Measurements from ENCODE around the gene KCNIP2.
A peak's percentile ranks its signal among the peaks of the same experiment; 100 is the strongest.

The KCNIP2 gene

GRCh38 chr10:101785801-101786200, 57.8 kb downstream of the KCNIP2 start:
- no peak for DNase-seq

GRCh38 chr10:101784558-101784957, 59.0 kb downstream of the KCNIP2 start:
- no peak for DNase-seq

- no peak for DNase-seq
Measured at GRCh38 chr10:101783736-101784118, 59.9 kb downstream of the KCNIP2 start.

DNA sequence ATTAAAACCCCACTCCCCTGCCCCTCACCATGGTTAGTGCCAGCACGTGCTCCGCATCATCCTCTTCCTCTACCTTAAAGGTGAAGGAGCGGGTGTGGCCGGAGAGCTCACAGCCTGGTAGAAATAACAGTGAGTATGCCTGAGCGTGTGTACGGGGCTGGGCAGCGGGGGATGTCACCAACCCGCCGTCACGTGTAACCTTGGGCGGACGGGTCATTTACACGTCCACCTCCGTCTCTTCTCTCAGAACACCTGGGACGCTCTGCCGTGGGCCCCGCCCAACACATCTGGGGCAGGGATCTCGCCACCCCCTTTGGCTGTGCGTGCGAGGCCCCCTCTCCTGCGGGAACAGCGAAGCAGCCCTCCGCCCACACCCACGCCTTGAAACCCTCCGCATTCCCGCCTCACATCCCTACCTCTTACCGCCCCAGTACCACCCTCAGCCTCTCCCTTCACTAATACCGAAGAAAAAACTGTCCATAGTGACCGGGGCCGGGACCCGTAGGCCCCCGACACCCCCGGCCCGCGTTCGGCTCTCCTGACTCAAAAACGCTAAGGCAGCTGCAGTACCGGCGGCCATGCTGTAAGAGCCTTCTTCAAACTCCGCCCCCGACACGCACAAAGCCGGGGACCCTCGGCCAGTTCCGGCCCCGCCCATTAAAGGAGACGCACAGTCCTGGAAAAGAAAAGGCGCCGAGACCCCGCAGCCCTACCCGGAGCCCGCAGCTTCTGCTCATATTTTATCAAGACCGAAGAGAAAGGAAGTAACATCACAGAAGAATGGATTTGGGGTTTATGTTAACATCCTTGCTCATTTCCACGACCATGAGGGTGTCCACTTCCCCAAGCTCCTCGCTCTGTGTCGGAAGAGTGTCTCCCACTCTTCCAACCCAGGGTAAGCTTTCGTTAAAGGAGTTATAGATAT, 60.5 kb downstream of the KCNIP2 start, which contains the start of gene NPM3:
NPM3 (minus strand) TSS at position 636 of the 925 bp plus-strand sequence; CDS start at position 580, 56 bp downstream.
- DNase-seq: peak in 56 of 58 donors; percentile 14 to 88 (median 68)

GRCh38 chr10:101781984-101782810, 61.4 kb downstream of the KCNIP2 start:
- DNase-seq: no peak

DNA sequence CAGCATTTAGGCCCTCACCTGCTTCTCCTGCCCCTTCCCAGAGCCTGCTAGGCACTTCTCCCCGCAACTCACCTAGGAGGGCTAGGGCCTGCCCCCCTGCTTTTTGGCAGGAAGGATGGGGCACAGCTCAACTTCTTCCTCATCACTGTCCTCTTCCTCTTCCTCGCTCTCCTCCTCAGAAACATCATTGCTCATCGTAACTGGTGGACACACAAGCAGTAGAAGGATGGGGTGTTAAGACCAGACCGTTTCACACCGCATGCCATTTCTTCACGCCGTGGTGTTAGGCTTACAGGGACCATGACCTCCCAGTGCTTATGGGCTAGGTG, 62.0 kb downstream of the KCNIP2 start:
- no peak for DNase-seq

- DNase-seq: peak in 50 of 58 donors; percentile 5 to 68 (median 40)
Measured at GRCh38 chr10:101780818-101781654, 62.6 kb downstream of the KCNIP2 start.

GRCh38 chr10:101780187-101780817, 63.3 kb downstream of the KCNIP2 start:
- DNase-seq: no peak

- peak in 49 of 58 donors; percentile 11 to 83 (median 42) for DNase-seq
Measured at GRCh38 chr10:101779544-101780186, 63.9 kb downstream of the KCNIP2 start.

- no peak for DNase-seq
Measured at GRCh38 chr10:101778781-101779543, 64.6 kb downstream of the KCNIP2 start.

GRCh38 chr10:101778151-101778780, 65.3 kb downstream of the KCNIP2 start:
- no peak for DNase-seq

DNA sequence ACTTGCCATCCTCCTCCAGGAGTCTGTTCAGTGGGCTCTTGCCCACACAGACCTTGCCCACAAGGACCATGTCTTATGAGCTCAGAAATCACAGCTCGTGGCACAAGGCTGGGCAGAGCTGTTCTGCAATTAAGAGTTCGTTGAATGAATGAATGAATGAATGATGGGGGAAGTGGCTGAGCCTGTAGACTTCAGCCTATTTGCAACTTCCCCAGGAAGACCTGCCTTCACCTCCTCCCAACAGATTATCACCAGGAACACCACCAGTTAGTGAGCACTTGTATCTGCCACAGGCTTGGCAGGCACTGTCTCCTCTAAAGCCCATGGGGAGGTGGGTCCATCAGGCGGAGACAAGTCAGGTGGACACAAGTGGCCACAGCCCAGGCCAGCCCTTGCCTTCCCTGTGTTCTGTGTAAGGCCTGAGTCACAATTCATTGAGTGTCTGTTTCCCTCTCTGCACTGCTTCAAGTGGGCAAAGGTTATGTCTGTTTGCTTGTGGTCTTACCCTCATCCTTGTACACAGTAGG, 65.9 kb downstream of the KCNIP2 start:
- DNase-seq: no peak

GRCh38 chr10:101776161-101776817, 67.3 kb downstream of the KCNIP2 start:
- no peak for DNase-seq
